SK-N-SH (cell line): ENCODE measurements around the gene CD99L2. TPM values are rescaled to one million over a fixed set of nuclear protein-coding genes. Genes with fewer than 3 reads are reported as not detected.

Experiments used
- CTCF ChIA-PET: fragments of 300-600, 350-600 bp; formaldehyde crosslinking; extraction: SDS; loops from one replicate; lab custom pipeline; 2021; lab: Yijun Ruan, JAX
- POLR2A ChIA-PET: fragments of 350-600 bp; sonication (Branson Sonifier 250); formaldehyde crosslinking; extraction: SDS; loops from one replicate; lab custom pipeline; 2020; ENCODE audit warnings: antibody characterized with exemption, inconsistent platforms; lab: Yijun Ruan, JAX
- DNase-seq: peaks from one replicate; pipeline ENCODE4 v3.0.0; 2012
- H2AFZ ChIP-seq: fragments of 200-600 bp; sonication (generic); 2 replicates; pipeline ENCODE4 v1.8.1; 2016; ENCODE audit warnings: antibody characterized with exemption, mild to moderate bottlenecking, low read depth
- H3F3A ChIP-seq: fragments of 200-600 bp; sonication (generic); replicated peaks from 2 replicates; pipeline ENCODE3; 2016; ENCODE audit warnings: antibody characterized with exemption, mild to moderate bottlenecking; ENCODE audit not compliant: insufficient read depth
- H3K27ac ChIP-seq, 2 experiments: fragments of 200-500 bp in 1 of 2; fragments of 200-600 bp in 1 of 2; sonication (Bioruptor generic) in 1 of 2; sonication (generic), shearing (Covaris generic) in 1 of 2; 2 replicates each; pipeline versions ENCODE4 v1.5.1 to v1.6.1; 2014 to 2016; ENCODE audit warnings: low read depth in 2 of 2, inconsistent platforms in 1 of 2, low read length in 1 of 2, mild to moderate bottlenecking in 1 of 2, mixed read lengths in 1 of 2
- H3K27me3 ChIP-seq: fragments of 200-600 bp; sonication (generic), shearing (Covaris generic); 2 replicates; pipeline ENCODE4 v1.6.1; 2016; ENCODE audit warnings: mixed run types; ENCODE audit not compliant: insufficient read depth
- H3K36me3 ChIP-seq, 2 experiments: fragments of 200-500 bp in 1 of 2; fragments of 200-600 bp in 1 of 2; sonication (Bioruptor generic) in 1 of 2; sonication (generic) in 1 of 2; replicated peaks in 1 of 2; 2 replicates each; pipeline versions ENCODE3 to v1.5.1; 2014 to 2016; ENCODE audit warnings: low read length in 1 of 2, mild to moderate bottlenecking in 1 of 2; ENCODE audit not compliant: insufficient read depth in 2 of 2, control insufficient read depth in 1 of 2
- H3K4me1 ChIP-seq, 2 experiments: fragments of 200-500 bp in 1 of 2; fragments of 200-600 bp in 1 of 2; sonication (Bioruptor generic) in 1 of 2; sonication (generic), shearing (Covaris generic) in 1 of 2; 2 replicates each; pipeline versions ENCODE4 v1.5.1 to v1.6.1; 2014 to 2016; ENCODE audit warnings: low read depth in 1 of 2, low read length in 1 of 2, mixed run types in 1 of 2; ENCODE audit not compliant: insufficient read depth in 2 of 2, control insufficient read depth in 1 of 2
- H3K4me2 ChIP-seq: fragments of 200-600 bp; sonication (generic), shearing (Covaris generic); 2 replicates; pipeline ENCODE4 v1.6.1; 2017; ENCODE audit warnings: mixed run types
- H3K4me3 ChIP-seq, 2 experiments: fragments of 200-500 bp in 1 of 2; fragments of 200-600 bp in 1 of 2; sonication (Bioruptor generic) in 1 of 2; sonication (generic), shearing (Covaris generic) in 1 of 2; 2 replicates each; pipeline versions ENCODE4 v1.5.1 to v1.8.1; 2014 to 2016; ENCODE audit warnings: low read depth in 2 of 2, inconsistent platforms in 1 of 2, low read length in 1 of 2, mild to moderate bottlenecking in 1 of 2, mixed read lengths in 1 of 2, moderate library complexity in 1 of 2
- H3K79me2 ChIP-seq: fragments of 200-600 bp; sonication (generic); 2 replicates; pipeline ENCODE4 v1.8.1; 2017; ENCODE audit warnings: mild to moderate bottlenecking; ENCODE audit not compliant: insufficient read depth
- H3K9ac ChIP-seq: fragments of 200-600 bp; sonication (generic); 2 replicates; pipeline ENCODE4 v1.6.1; 2017; ENCODE audit warnings: mixed run types
- H3K9me2 ChIP-seq: fragments of 200-600 bp; sonication (generic); 2 replicates; pipeline ENCODE4 v1.6.1; 2017; ENCODE audit warnings: mixed run types
- H3K9me3 ChIP-seq: fragments of 200-600 bp; sonication (generic); 2 replicates; pipeline ENCODE4 v1.6.1; 2017; ENCODE audit warnings: mixed run types, mild to moderate bottlenecking, moderate library complexity
- H4K20me1 ChIP-seq: fragments of 200-600 bp; sonication (generic); 2 replicates; pipeline ENCODE4 v1.6.1; 2017; ENCODE audit warnings: mild to moderate bottlenecking, mixed run types; ENCODE audit not compliant: insufficient read depth
- FOXJ3 ChIP-seq: sonication (generic); formaldehyde crosslinking; IDR thresholded peaks from 2 replicates; pipeline ENCODE4 v1.5.1; 2020; ENCODE audit warnings: mild to moderate bottlenecking, missing genetic modification reagents
- GATA2 ChIP-seq: sonication (generic); formaldehyde crosslinking; IDR thresholded peaks from 2 replicates; pipeline ENCODE4 v1.5.0; 2020; ENCODE audit warnings: mild to moderate bottlenecking, missing genetic modification reagents
- JUND ChIP-seq: IDR thresholded peaks from 2 replicates; pipeline ENCODE4 v1.4.0; 2012
- MEF2A ChIP-seq: IDR thresholded peaks from 2 replicates; pipeline ENCODE4 v1.4.0; 2012; ENCODE audit warnings: low read depth, borderline replicate concordance
- MXI1 ChIP-seq: IDR thresholded peaks from 2 replicates; pipeline ENCODE4 v1.6.1; 2012; ENCODE audit warnings: mild to moderate bottlenecking, low read depth, low read length, improper control_type of control experiment
- NRF1 ChIP-seq: IDR thresholded peaks from 2 replicates; pipeline ENCODE4 v1.6.1; 2012; ENCODE audit warnings: low read depth, mild to moderate bottlenecking, low read length
- PBX3 ChIP-seq: IDR thresholded peaks from 2 replicates; pipeline ENCODE4; 2012
- RAD21 ChIP-seq: IDR thresholded peaks from 2 replicates; pipeline ENCODE4 v1.6.1; 2012; ENCODE audit warnings: mild to moderate bottlenecking, low read length
- RXRA ChIP-seq: IDR thresholded peaks from 2 replicates; pipeline ENCODE4 v1.4.0; 2012; ENCODE audit warnings: low read depth, mild to moderate bottlenecking, borderline replicate concordance
- SIN3A ChIP-seq: IDR thresholded peaks from 2 replicates; pipeline ENCODE4 v1.6.1; 2012; ENCODE audit warnings: low read depth, mild to moderate bottlenecking, low read length, moderate library complexity, borderline replicate concordance
- TAF1 ChIP-seq: IDR thresholded peaks from 2 replicates; pipeline ENCODE4 v1.6.1; 2012; ENCODE audit warnings: low read depth, mild to moderate bottlenecking, low read length, moderate library complexity, borderline replicate concordance
- TCF12 ChIP-seq: IDR thresholded peaks from 2 replicates; pipeline ENCODE4 v1.4.0; 2012
- USF1 ChIP-seq: IDR thresholded peaks from 2 replicates; pipeline ENCODE4 v1.4.0; 2012; ENCODE audit warnings: low read depth, borderline replicate concordance
- WGBS: methylation state at CpG from one replicate; pipeline ENCODE4 v1.1.6; 2017; ENCODE audit warnings: low lambda C conversion rate; 5-methylcytosine and 5-hydroxymethylcytosine counted together
- polyA plus RNA-seq, 3 experiments: library from polyadenylated mRNA; depleted of rRNA; stranded (reverse); fragments of >200 nt; gene quantifications; 2 replicates each; pipeline ENCODE4 v1.2.3, GENCODE V29; 2012
- TF ChIP-seq, protein P1 (sequence below): IDR thresholded peaks from 2 replicates; pipeline ENCODE4 v1.4.0; 2012; ENCODE audit warnings: low read depth, borderline replicate concordance
- TF ChIP-seq, protein P2 (sequence below): fragments of 200-600 bp; sonication (generic); IDR thresholded peaks from 2 replicates; pipeline ENCODE4 v1.6.1; 2017; ENCODE audit warnings: antibody characterized with exemption, mild to moderate bottlenecking, moderate library complexity
- TF ChIP-seq, protein P3 (sequence below): fragments of 150-350 bp; IDR thresholded peaks from 2 replicates; pipeline ENCODE4 v1.6.1; 2017; ENCODE audit warnings: antibody characterized with exemption, low read length, low read depth, borderline replicate concordance

Gene CD99L2
- polyA plus RNA-seq, 1 of the 3 experiments (the other 2 are of a cell fraction) = 57.7 TPM

DNA sequence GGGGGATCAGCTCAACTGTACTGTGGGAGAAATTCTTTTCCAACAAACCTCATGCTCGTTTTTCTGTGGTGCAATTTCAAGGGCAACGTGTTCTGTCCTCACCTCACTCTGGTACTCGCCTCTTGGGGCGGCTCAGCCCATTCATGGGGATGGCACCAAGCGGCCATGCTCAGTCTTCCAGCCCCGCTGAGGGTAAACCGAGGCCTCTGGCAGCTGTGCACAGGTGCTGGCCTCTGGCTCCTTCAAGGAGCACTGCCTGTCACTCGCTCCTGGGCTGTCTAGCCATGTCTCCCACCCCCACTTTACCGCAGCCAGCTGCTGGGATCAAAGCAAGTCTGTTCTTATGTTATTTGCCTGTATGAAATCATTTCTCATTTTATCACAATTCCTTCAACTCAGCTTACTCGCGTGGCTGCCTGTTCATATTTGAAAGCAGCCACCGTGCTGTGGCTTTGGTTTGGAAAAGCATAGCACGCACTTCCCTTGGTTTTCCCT lies 135.1 kb downstream of the CD99L2 start:
- H3K9me3 ChIP-seq = no peaks in the 10 kb centered on the region
- H3K36me3 ChIP-seq = no peaks in the 10 kb centered on the region
- TF ChIP-seq MEF2A = no peak
- no peak for TF ChIP-seq TCF12
- no peak for TF ChIP-seq JUND
- TF ChIP-seq PBX3 = no peak
- no peak for TF ChIP-seq NRF1
- TF ChIP-seq RXRA = no peak
- TF ChIP-seq TAF1 = no peak
- no peak for TF ChIP-seq FOXJ3 (CRISPR knock-in tag)
- TF ChIP-seq USF1 = no peak
- TF ChIP-seq RAD21 = no peak
- no peak for TF ChIP-seq GATA2
- TF ChIP-seq, protein P1, sequence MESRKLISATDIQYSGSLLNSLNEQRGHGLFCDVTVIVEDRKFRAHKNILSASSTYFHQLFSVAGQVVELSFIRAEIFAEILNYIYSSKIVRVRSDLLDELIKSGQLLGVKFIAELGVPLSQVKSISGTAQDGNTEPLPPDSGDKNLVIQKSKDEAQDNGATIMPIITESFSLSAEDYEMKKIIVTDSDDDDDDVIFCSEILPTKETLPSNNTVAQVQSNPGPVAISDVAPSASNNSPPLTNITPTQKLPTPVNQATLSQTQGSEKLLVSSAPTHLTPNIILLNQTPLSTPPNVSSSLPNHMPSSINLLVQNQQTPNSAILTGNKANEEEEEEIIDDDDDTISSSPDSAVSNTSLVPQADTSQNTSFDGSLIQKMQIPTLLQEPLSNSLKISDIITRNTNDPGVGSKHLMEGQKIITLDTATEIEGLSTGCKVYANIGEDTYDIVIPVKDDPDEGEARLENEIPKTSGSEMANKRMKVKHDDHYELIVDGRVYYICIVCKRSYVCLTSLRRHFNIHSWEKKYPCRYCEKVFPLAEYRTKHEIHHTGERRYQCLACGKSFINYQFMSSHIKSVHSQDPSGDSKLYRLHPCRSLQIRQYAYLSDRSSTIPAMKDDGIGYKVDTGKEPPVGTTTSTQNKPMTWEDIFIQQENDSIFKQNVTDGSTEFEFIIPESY = no peak
- TF ChIP-seq, protein P2, sequence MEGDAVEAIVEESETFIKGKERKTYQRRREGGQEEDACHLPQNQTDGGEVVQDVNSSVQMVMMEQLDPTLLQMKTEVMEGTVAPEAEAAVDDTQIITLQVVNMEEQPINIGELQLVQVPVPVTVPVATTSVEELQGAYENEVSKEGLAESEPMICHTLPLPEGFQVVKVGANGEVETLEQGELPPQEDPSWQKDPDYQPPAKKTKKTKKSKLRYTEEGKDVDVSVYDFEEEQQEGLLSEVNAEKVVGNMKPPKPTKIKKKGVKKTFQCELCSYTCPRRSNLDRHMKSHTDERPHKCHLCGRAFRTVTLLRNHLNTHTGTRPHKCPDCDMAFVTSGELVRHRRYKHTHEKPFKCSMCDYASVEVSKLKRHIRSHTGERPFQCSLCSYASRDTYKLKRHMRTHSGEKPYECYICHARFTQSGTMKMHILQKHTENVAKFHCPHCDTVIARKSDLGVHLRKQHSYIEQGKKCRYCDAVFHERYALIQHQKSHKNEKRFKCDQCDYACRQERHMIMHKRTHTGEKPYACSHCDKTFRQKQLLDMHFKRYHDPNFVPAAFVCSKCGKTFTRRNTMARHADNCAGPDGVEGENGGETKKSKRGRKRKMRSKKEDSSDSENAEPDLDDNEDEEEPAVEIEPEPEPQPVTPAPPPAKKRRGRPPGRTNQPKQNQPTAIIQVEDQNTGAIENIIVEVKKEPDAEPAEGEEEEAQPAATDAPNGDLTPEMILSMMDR = no peak
- no peak for TF ChIP-seq SIN3A
- no peak for TF ChIP-seq MXI1
- TF ChIP-seq, protein P3, sequence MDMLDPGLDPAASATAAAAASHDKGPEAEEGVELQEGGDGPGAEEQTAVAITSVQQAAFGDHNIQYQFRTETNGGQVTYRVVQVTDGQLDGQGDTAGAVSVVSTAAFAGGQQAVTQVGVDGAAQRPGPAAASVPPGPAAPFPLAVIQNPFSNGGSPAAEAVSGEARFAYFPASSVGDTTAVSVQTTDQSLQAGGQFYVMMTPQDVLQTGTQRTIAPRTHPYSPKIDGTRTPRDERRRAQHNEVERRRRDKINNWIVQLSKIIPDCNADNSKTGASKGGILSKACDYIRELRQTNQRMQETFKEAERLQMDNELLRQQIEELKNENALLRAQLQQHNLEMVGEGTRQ = no peak
- DNase-seq = no peak
- no peaks in the 10 kb centered on the region for H3K9me2 ChIP-seq
- ChIA-PET CTCF (interaction anchor here (1.1 to 14.7 kb wide), 3 partner anchors 8 to 318 kb away, joined by 4 to 219 read pairs (median 43); no protein-coding TSS in a partner anchor), POLR2A (no interaction called here)
- no peak overlapping the region for H3K9ac ChIP-seq
- 67% methylated on average over 13 of the region's 13 CpGs for WGBS
- H3K4me2 ChIP-seq = no peak overlapping the region
- no peak overlapping the region for H2AFZ ChIP-seq
- H3K27ac ChIP-seq = no peak overlapping the region
- H3K4me1 ChIP-seq = no peaks in the 10 kb centered on the region
- H3F3A ChIP-seq = no peaks in the 10 kb centered on the region
- H4K20me1 ChIP-seq = no peaks in the 10 kb centered on the region
- H3K79me2 ChIP-seq = no peaks in the 10 kb centered on the region
- H3K4me3 ChIP-seq = no peak overlapping the region
- H3K27me3 ChIP-seq = peaks cover 7% of the 10 kb centered on the region; the same call in 1 of the 2 replicates
